GM12878 (cell line): ENCODE results near the gene HACD3. TPM values are rescaled to one million over a fixed set of nuclear protein-coding genes. Genes with fewer than 3 reads are reported as not detected.

Experiments used
- BMI1 ChIP-seq: fragments of 450-650 bp; IDR thresholded peaks from 2 replicates; pipeline ENCODE4 v1.6.1; 2016; ENCODE audit warnings: mild to moderate bottlenecking, moderate library complexity, borderline replicate concordance
- CTCF ChIP-seq, 3 experiments: IDR thresholded peaks in 2 of 3; conservative IDR thresholded peaks in 1 of 3; 2 replicates each; pipeline ENCODE4 v1.5.1; 2011; ENCODE audit warnings: low read depth in 3 of 3, low read length in 3 of 3, mild to moderate bottlenecking in 3 of 3, control low read depth in 2 of 3, moderate library complexity in 2 of 3, inconsistent platforms in 1 of 3, mixed read lengths in 1 of 3; ENCODE audit not compliant: control insufficient read depth in 2 of 3, insufficient read depth in 1 of 3; ENCODE audit errors: extremely low read depth in 1 of 3
- E2F4 ChIP-seq: IDR thresholded peaks from 2 replicates; pipeline ENCODE4 v1.6.1; 2012; ENCODE audit warnings: low read depth, low read length, improper control_type of control experiment
- E4F1 ChIP-seq: fragments of 450-650 bp; IDR thresholded peaks from 2 replicates; pipeline ENCODE4 v1.6.1; 2018; ENCODE audit warnings: borderline replicate concordance, mild to moderate bottlenecking; ENCODE audit not compliant: partially characterized antibody
- EP300 ChIP-seq, 2 experiments: fragments of 150-350 bp in 1 of 2; IDR thresholded peaks; 2 replicates each; pipeline ENCODE4 v1.6.1; 2011 to 2012; ENCODE audit warnings: low read depth in 2 of 2, low read length in 2 of 2, borderline replicate concordance in 1 of 2, improper control_type of control experiment in 1 of 2, inconsistent platforms in 1 of 2; ENCODE audit not compliant: control insufficient read depth in 1 of 2
- JUND ChIP-seq: IDR thresholded peaks from 2 replicates; pipeline ENCODE4 v1.6.1; 2012; ENCODE audit warnings: low read depth, mild to moderate bottlenecking, low read length, improper control_type of control experiment, moderate library complexity
- MEF2B ChIP-seq: fragments of 450-650 bp; IDR thresholded peaks from 2 replicates; pipeline ENCODE4 v1.6.1; 2018; ENCODE audit warnings: mild to moderate bottlenecking, moderate library complexity; ENCODE audit not compliant: partially characterized antibody, poor library complexity, severe bottlenecking
- NKRF ChIP-seq: fragments of 450-650 bp; conservative IDR thresholded peaks from 2 replicates; pipeline ENCODE4 v1.6.1; 2017; ENCODE audit warnings: mild to moderate bottlenecking, moderate library complexity
- NRF1 ChIP-seq: conservative IDR thresholded peaks from 2 replicates; pipeline ENCODE4 v1.6.1; 2011; ENCODE audit warnings: mild to moderate bottlenecking, low read depth, low read length, improper control_type of control experiment
- RAD51 ChIP-seq: fragments of 450-650 bp; IDR thresholded peaks from 2 replicates; pipeline ENCODE4 v1.6.1; 2016; ENCODE audit warnings: moderate library complexity, mild to moderate bottlenecking, inconsistent platforms
- RUNX3 ChIP-seq: IDR thresholded peaks from 2 replicates; pipeline ENCODE4 v1.6.1; 2012; ENCODE audit warnings: low read length, inconsistent platforms
- ZNF592 ChIP-seq: fragments of 450-650 bp; IDR thresholded peaks from 2 replicates; pipeline ENCODE4 v1.6.1; 2017; ENCODE audit warnings: mild to moderate bottlenecking, moderate library complexity
- polyA plus RNA-seq, 11 experiments: library from polyadenylated mRNA; depleted of rRNA in 4 of 11; unstranded in 6 of 11; stranded (reverse) in 5 of 11; fragments of >200 nt; fragmentation: Nextera tagmentation in 4 of 11; fragmentation: Illumina TruSeq in 1 of 11; extraction: Ambion mirVana in 4 of 11; extraction: Trizol in 1 of 11; gene quantifications; 1 replicate in 1 of 11; 2 replicates in 10 of 11; pipeline versions ENCODE4 v1.2.1 to v1.2.3, GENCODE V29; 2011 to 2016; ENCODE audit warnings: inconsistent platforms in 2 of 11, missing spikeins in 2 of 11, low read depth in 1 of 11
- total RNA-seq, 4 experiments: library from RNA; depleted of rRNA in 3 of 4; stranded (reverse); fragments of >200 nt in 3 of 4; fragmentation: Illumina TruSeq in 1 of 4; extraction: Trizol in 1 of 4; gene quantifications; 2 replicates each; pipeline versions ENCODE4 v1.2.1 to v1.2.3, GENCODE V29; 2013 to 2021

Gene HACD3
- total and polyA plus RNA-seq, 10 of the 15 experiments (the other 5 are each of a cell fraction or from before 2014, with no cell fraction given): 25.9 to 75.8 (median 48.3) TPM

GRCh38 chr15:65516997-65517865 is 13.0 kb upstream of the HACD3 start, which contains the start of gene DPP8 (continued):
- TF ChIP-seq EP300 (IDR thresholded peaks at IDR 0.05; ENCODE audit: borderline replicate concordance in 1 of 2, control insufficient read depth in 1 of 2, low read depth in 2 of 2, low read length in 2 of 2) (no peak; a peak in 1 of 4 replicates), NKRF (peak; percentile 94), RAD51 (no peak), JUND (no peak), NRF1 (peak; percentile 24; the same call in 1 of the 2 replicates), E4F1 (peak; percentile 71), BMI1 (no peak), ZNF592 (peak; percentile 77; the same call in 1 of the 2 replicates), CTCF (IDR thresholded peaks at IDR 0.05 in 2 of 3, conservative IDR thresholded peaks at IDR 0.05 in 1 of 3; ENCODE audit: control insufficient read depth in 2 of 3, extremely low read depth in 1 of 3, insufficient read depth in 1 of 3, low read depth in 3 of 3, low read length in 3 of 3) (peak; percentile 98 to 99 (median 98)), E2F4 (0 out of 2 replicates have a peak, but pooled peaks have one; percentile 38), RUNX3 (peak; percentile 84), MEF2B (peak; percentile 45)
